Measurements from ENCODE around the gene LIN7B.
"Not testable (repeated sequence)": the region's sequence is repeated elsewhere in the genome, so short reads cannot be mapped to it uniquely, and the experiment has no call there.

LIN7B gene

GRCh38 chr19:49113762-49114629, at the start of gene LIN7B:
LIN7B (plus strand) TSS chr19:49114370; CDS start chr19:49114405, 35 bp downstream.
- no peak for FAIRE-seq

- FAIRE-seq, result no peak
Observed at GRCh38 chr19:49064768-49065611, 49.2 kb upstream of the LIN7B start, which contains the start of gene NTF4. NTF4 (minus strand) TSS chr19:49064818; CDS start chr19:49061997, 2,821 bp downstream.

GRCh38 chr19:49065905-49066512, 48.2 kb upstream of the LIN7B start:
- FAIRE-seq, result no peak

- FAIRE-seq, result no peak
Observed at GRCh38 chr19:49067554-49067953, 46.6 kb upstream of the LIN7B start.

- no peak for FAIRE-seq
Observed at GRCh38 chr19:49069026-49069425, 45.1 kb upstream of the LIN7B start.

- no peak for FAIRE-seq
Observed at GRCh38 chr19:49070416-49070815, 43.8 kb upstream of the LIN7B start.

GRCh38 chr19:49071860-49072547, 42.2 kb upstream of the LIN7B start:
- no peak for FAIRE-seq

GRCh38 chr19:49073514-49074378, 40.4 kb upstream of the LIN7B start:
- no peak for FAIRE-seq

GRCh38 chr19:49074869-49075268, 39.3 kb upstream of the LIN7B start:
- FAIRE-seq, result not testable (repeated sequence)

GRCh38 chr19:49080392-49080791, 33.8 kb upstream of the LIN7B start:
- no peak for FAIRE-seq

GRCh38 chr19:49081273-49081672, 32.9 kb upstream of the LIN7B start:
- FAIRE-seq, result no peak

GRCh38 chr19:49084206-49085019, 29.8 kb upstream of the LIN7B start:
- FAIRE-seq, result no peak

- no peak for FAIRE-seq
Observed at GRCh38 chr19:49085020-49085867, 28.9 kb upstream of the LIN7B start, which contains the start of gene SNRNP70. SNRNP70 (plus strand) TSS chr19:49085451; CDS start chr19:49086415, 964 bp downstream.

GRCh38 chr19:49085868-49086232, 28.3 kb upstream of the LIN7B start:
- no peak for FAIRE-seq

GRCh38 chr19:49086296-49086695, 27.9 kb upstream of the LIN7B start:
- FAIRE-seq, result no peak

- no peak for FAIRE-seq
Observed at GRCh38 chr19:49091391-49092038, 22.7 kb upstream of the LIN7B start.

- FAIRE-seq, result no peak
Observed at GRCh38 chr19:49092686-49093085, 21.5 kb upstream of the LIN7B start.

- FAIRE-seq, result no peak
Observed at GRCh38 chr19:49094505-49095482, 19.4 kb upstream of the LIN7B start.
